ENCODE results near the gene HAP1.

- TF ChIP-seq CTCF (conservative IDR thresholded peaks at IDR 0.05) (no peak), ZFX (IDR thresholded peaks at IDR 0.05) (no peak)
Measured at GRCh38 chr17:41773190-41773588, 38.7 kb upstream of the HAP1 start.

Data from C4-2B (cell line).